GM18502 (cell line): ENCODE data around the gene TTC21B.
"Not testable (repeated sequence)": the region's sequence is repeated elsewhere in the genome, so short reads cannot be mapped to it uniquely, and the experiment has no call there.

Experiments
- ATAC-seq: cut with Tn5 transposase; IDR thresholded peaks from one replicate; pipeline ENCODE4 v1.9.1; 2021; ENCODE audit warnings: mild to moderate bottlenecking; ENCODE audit not compliant: unreplicated experiment, poor library complexity

Gene TTC21B

GRCh38 chr2:165953655-165954606, at the start of gene TTC21B:
Gene TTC21B (minus strand): TSS chr2:165953776. CDS start chr2:165953705, 71 bp downstream.
- ATAC-seq = peak; percentile 97

GRCh38 chr2:166000401-166000800, 46.8 kb upstream of the TTC21B start:
- no peak for ATAC-seq

GRCh38 chr2:165990846-165991245, 37.3 kb upstream of the TTC21B start:
- no peak for ATAC-seq

- ATAC-seq = no peak
Observed at GRCh38 chr2:165989851-165990250, 36.3 kb upstream of the TTC21B start.

DNA sequence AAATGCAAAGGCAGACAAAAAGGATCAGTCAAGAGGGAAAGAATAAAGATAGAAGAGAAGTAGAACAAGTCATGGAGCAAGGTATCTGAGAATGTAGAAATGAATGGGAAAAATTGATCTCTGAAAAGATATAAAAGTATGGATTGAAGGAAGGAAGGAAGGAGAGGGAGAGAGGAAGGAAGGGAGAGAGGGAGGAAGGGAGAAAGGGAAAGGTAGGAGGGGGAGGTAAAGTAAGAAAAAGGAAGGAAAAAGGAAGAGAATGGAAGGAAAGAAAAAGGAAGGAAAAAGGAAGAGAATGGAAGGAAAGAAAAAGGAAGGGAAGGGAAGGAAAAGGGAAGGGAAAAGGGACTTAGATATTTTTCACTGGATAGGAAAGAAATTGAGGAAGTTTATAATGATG, 31.5 kb upstream of the TTC21B start:
- ATAC-seq = no peak

- not testable (repeated sequence) for ATAC-seq
Observed at GRCh38 chr2:165972161-165972560, 18.6 kb upstream of the TTC21B start.

- ATAC-seq = no peak
Observed at GRCh38 chr2:165970663-165971062, 17.1 kb upstream of the TTC21B start.

DNA sequence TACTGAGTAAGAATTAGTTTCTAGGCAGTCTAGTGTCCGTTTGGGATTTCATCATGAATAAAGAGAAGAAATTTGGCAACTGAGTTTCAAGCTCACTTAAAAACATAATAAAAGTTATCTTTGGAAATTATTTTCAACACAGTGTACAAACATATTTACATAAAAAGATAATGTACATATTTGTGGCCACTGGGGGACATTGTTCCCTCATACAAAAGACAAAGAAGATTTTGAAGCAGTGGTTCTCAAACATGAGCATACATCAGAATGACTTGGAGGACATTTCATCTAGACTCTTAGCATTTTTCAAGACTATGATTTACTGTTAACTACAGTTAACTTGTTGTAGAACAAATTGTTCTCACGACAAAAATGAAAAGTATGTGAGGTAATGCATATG, 15.7 kb upstream of the TTC21B start:
- ATAC-seq = no peak

DNA sequence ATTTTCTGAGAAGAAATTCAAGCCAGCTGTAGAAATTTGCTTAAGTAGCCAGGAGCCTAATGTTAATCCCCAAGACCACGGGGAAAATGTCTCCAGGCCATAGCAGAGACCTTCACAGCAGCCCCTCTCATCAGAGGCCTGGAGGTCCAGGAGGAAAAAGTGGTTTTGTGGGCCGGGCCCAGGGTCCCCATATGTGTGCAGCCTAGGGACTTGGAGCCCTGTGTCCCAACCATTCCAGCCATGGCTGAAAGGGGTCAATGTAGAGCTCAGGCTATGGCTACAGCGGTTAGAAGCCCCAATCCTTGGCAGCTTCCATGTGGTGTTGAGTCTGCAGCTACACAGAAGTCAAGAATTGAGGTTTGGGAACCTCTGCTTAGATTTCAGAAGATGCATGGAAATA, 14.2 kb upstream of the TTC21B start:
- no peak for ATAC-seq

DNA sequence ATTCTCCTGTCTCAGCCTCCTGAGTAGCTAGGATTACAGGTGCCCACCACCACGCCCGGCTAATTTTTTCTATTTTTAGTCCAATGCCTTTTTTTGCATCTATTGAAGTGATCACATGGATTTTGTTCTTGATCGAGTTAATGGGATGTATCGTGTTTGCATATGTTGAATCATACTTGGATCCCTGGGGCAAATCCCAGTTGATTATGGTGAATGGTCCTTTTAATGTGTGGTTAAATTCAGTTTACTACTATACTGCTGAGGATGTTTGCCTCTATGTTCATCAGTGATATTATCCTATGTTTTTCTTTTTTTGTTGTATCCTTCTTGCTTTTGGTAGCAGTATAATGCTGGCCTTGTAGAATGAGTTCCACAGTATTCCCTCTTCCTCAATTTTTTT, 8.2 kb upstream of the TTC21B start:
- no peak for ATAC-seq

DNA sequence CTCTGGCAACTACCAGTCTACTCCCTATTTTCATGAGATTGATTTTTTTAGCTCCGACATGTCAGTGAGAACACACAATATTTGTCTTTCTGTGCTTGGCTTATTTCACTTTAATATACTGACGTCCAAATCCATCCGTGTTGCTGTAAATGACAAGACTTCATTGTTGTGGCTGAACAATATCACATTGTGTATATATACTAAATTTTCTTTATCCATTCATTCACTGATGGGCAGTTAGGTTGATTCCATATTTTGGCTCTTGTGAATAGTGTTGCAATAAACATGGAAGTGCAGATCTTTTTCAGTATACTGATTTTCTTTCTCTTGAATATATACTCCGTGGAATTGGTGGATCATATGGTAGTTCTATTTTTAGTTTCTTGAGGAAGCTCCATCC, 5.8 kb upstream of the TTC21B start:
- ATAC-seq = no peak

GRCh38 chr2:165958313-165958960, 4.9 kb upstream of the TTC21B start:
- no peak for ATAC-seq

GRCh38 chr2:165957030-165957675, 3.6 kb upstream of the TTC21B start:
- no peak for ATAC-seq

- peak; percentile 49 for ATAC-seq
Observed at GRCh38 chr2:165953306-165953654, 296 bp downstream of the TTC21B start.

GRCh38 chr2:165952741-165953211, 800 bp downstream of the TTC21B start:
- no peak for ATAC-seq

GRCh38 chr2:165952085-165952484, 1.5 kb downstream of the TTC21B start:
- no peak for ATAC-seq

GRCh38 chr2:165950438-165950837, 3.1 kb downstream of the TTC21B start:
- ATAC-seq = no peak

DNA sequence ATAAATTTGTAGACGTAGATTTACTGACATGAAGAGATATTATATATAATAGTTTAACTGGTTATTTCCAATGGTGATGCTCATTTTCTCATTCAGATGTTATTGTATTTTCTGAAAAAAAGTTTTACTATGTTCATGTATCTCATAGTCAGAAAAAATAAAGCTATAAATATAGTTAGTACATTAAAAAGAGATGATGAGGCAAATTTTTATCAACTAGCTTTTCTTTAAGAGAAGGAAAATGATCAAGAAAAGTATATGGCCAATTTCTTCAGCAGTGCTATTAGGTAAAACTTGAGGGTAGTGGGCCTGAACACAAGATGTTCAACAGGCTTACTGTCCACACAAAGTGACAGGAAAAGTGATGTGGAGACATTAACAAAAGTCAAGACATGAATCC, 11.7 kb downstream of the TTC21B start:
- no peak for ATAC-seq

- no peak for ATAC-seq
Observed at GRCh38 chr2:165938237-165938636, 15.3 kb downstream of the TTC21B start.

- no peak for ATAC-seq
Observed at GRCh38 chr2:165933211-165933910, 20.2 kb downstream of the TTC21B start.
